Naive thymus-derived CD4-positive, alpha-beta T cell (primary cell): ENCODE results near the gene NIM1K. TPM values are rescaled to one million over a fixed set of nuclear protein-coding genes. Genes with fewer than 3 reads are reported as not detected.
"Not testable (repeated sequence)": the region's sequence is repeated elsewhere in the genome, so short reads cannot be mapped to it uniquely, and the experiment has no call there.

Experiments used
- ATAC-seq: fragments of 150-1000 bp; cut with Tn5 transposase; 2 replicates; pipeline ENCODE4 v1.10.0; 2021; ENCODE audit warnings: mild to moderate bottlenecking, moderate library complexity
- CTCF ChIA-PET: fragments of 350-600 bp; sonication (Branson Sonifier 250); formaldehyde crosslinking; loops from one replicate; lab custom pipeline; 2021; ENCODE audit warnings: antibody characterized with exemption; lab: Charles Lee
- POLR2A ChIA-PET: fragments of 350-600 bp; sonication (Branson Sonifier 250); formaldehyde crosslinking; loops from one replicate; lab custom pipeline; 2021; ENCODE audit warnings: antibody characterized with exemption, inconsistent platforms; lab: Charles Lee
- DNase-seq, 9 donors: peaks; one replicate each; pipeline versions ENCODE4 v3.0.0 to v3.0.0-alpha.2; 2020 to 2022; ENCODE audit warnings: mixed read lengths in 1 of 9
- H3K27ac ChIP-seq: one replicate; pipeline ENCODE4 v1.7.0; 2013; ENCODE audit warnings: mild to moderate bottlenecking, low read depth, low read length, moderate library complexity
- H3K27me3 ChIP-seq, 2 donors: one replicate each; pipeline ENCODE4 v1.7.0; 2013; ENCODE audit warnings: low read length in 2 of 2, mild to moderate bottlenecking in 2 of 2, moderate library complexity in 2 of 2; ENCODE audit not compliant: control insufficient read depth in 2 of 2, insufficient read depth in 2 of 2
- H3K36me3 ChIP-seq, 3 experiments: 1 replicate in 2 of 3; 2 replicates in 1 of 3; pipeline ENCODE4 v1.7.0; 2013; ENCODE audit warnings: low read length in 3 of 3, mild to moderate bottlenecking in 3 of 3, moderate library complexity in 1 of 3; ENCODE audit not compliant: insufficient read depth in 3 of 3, control insufficient read depth in 2 of 3
- H3K4me1 ChIP-seq, 2 donors: one replicate each; pipeline ENCODE4 v1.7.0; 2013; ENCODE audit warnings: low read length in 2 of 2, mild to moderate bottlenecking in 2 of 2, moderate library complexity in 1 of 2; ENCODE audit not compliant: control insufficient read depth in 2 of 2, insufficient read depth in 2 of 2
- H3K4me3 ChIP-seq: 2 replicates; pipeline ENCODE4 v1.7.0; 2013; ENCODE audit warnings: mild to moderate bottlenecking, low read length
- H3K9me3 ChIP-seq, 3 experiments: 1 replicate in 2 of 3; 2 replicates in 1 of 3; pipeline ENCODE4 v1.7.0; 2013; ENCODE audit warnings: low read length in 3 of 3; ENCODE audit not compliant: control insufficient read depth in 2 of 3
- H3K27ac Mint-ChIP-seq, 9 donors: one replicate each; pipeline ENCODE4 v1.8.0; 2020 to 2022; ENCODE audit warnings: mixed read lengths in 9 of 9, mild to moderate bottlenecking in 8 of 9, moderate library complexity in 5 of 9, inconsistent platforms in 2 of 9
- H3K27me3 Mint-ChIP-seq, 5 donors: one replicate each; pipeline ENCODE4 v1.8.0; 2021 to 2022; ENCODE audit warnings: mixed read lengths in 5 of 5, mild to moderate bottlenecking in 1 of 5
- H3K36me3 Mint-ChIP-seq, 5 donors: one replicate each; pipeline ENCODE4 v1.8.0; 2020 to 2022; ENCODE audit warnings: mixed read lengths in 5 of 5, mild to moderate bottlenecking in 3 of 5, inconsistent platforms in 1 of 5
- H3K4me1 Mint-ChIP-seq, 7 donors: one replicate each; pipeline ENCODE4 v1.8.0; 2020 to 2022; ENCODE audit warnings: mixed read lengths in 7 of 7, mild to moderate bottlenecking in 3 of 7, inconsistent platforms in 1 of 7
- H3K4me3 Mint-ChIP-seq, 10 donors: one replicate each; pipeline ENCODE4 v1.8.0; 2020 to 2022; ENCODE audit warnings: mild to moderate bottlenecking in 10 of 10, mixed read lengths in 10 of 10, moderate library complexity in 6 of 10, inconsistent platforms in 2 of 10
- H3K9me3 Mint-ChIP-seq, 11 donors: one replicate each; pipeline ENCODE4 v1.8.0; 2020 to 2022; ENCODE audit warnings: mixed read lengths in 11 of 11, mild to moderate bottlenecking in 4 of 11, inconsistent platforms in 1 of 11, moderate library complexity in 1 of 11
- intact Hi-C, 2 donors: fragments of 100-400 bp; cut with micrococcal nuclease; formaldehyde crosslinking; loops; one replicate each; pipeline ENCODE4 v1.15.1; 2023
- polyA plus RNA-seq, 2 donors: library from polyadenylated mRNA; unstranded; fragments of 300-500 nt; fragmentation: Illumina TruSeq; gene quantifications; one replicate each; pipeline ENCODE4 v1.2.3, GENCODE V29; 2021
- total RNA-seq, 6 experiments: library from RNA in 5 of 6; stranded (reverse) in 5 of 6; gene quantifications; 1 replicate in 5 of 6; 2 replicates in 1 of 6; pipeline ENCODE4 v1.2.3 and lab custom pipeline; 2021 to 2026

NIM1K gene
- total and polyA plus RNA-seq, 7 experiments from 2014 or later: 0.18 to 0.97 (median 0.49) TPM

- ATAC-seq, H3K4me1 ChIP-seq, H3K27ac Mint-ChIP-seq, H3K36me3 ChIP-seq, H3K4me3 ChIP-seq, H3K36me3 Mint-ChIP-seq, H3K27me3 Mint-ChIP-seq, POLR2A ChIA-PET, H3K9me3 ChIP-seq, H3K4me3 Mint-ChIP-seq, CTCF ChIA-PET, intact Hi-C loops, H3K27ac ChIP-seq, DNase-seq, H3K27me3 ChIP-seq, H3K4me1 Mint-ChIP-seq: not testable (repeated sequence)
- H3K9me3 Mint-ChIP-seq: peaks cover 0 to 13% (median 0%) of the 10 kb centered on the region in 11 donors
These were observed 131.5 kb downstream of the NIM1K start for GRCh38 chr5:43323488-43323887.

DNA sequence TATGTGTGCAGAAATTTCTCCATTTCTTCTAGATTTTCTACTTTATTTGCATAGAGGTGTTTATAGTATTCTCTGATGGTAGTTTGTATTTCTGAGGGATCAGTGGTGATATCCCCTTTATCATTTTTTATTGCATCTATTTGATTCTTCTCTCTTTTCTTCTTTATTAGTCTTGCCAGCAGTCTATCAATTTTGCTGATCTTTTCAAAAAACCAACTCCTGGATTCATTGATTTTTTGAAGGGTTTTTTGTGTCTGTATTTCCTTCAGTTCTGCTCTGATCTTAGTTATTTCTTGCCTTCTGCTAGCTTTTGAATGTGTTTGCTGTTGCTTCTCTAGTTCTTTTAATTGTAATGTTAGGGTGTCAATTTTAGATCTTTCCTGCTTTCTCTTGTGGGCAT is 133.6 kb downstream of the NIM1K start:
- H3K4me1 ChIP-seq, H3K27ac Mint-ChIP-seq, POLR2A ChIA-PET, H3K36me3 Mint-ChIP-seq, DNase-seq, H3K27ac ChIP-seq, H3K4me3 Mint-ChIP-seq, intact Hi-C loops, H3K4me1 Mint-ChIP-seq, ATAC-seq, H3K4me3 ChIP-seq, H3K27me3 ChIP-seq, CTCF ChIA-PET, H3K27me3 Mint-ChIP-seq, H3K36me3 ChIP-seq, H3K9me3 ChIP-seq: not testable (repeated sequence)
- H3K9me3 Mint-ChIP-seq: peaks cover 0 to 12% (median 0%) of the 10 kb centered on the region in 11 donors

Other genes starting within 250 kb of the NIM1K start
- 10 to 100 TPM; 13.2 to 61.4 (median 42.0) TPM for gene ANXA2R, start 151.9 kb upstream of the NIM1K start, total RNA-seq
- gene ANXA2R, start 151.9 kb upstream of the NIM1K start, polyA plus RNA-seq: 10 to 100 TPM; 55.7 to 70.2 TPM
- gene ZNF131, start 71.3 kb upstream of the NIM1K start, total RNA-seq: 10 to 100 TPM; 47.2 to 83.4 (median 67.8) TPM
- gene ZNF131, start 71.3 kb upstream of the NIM1K start, polyA plus RNA-seq: 10 to 100 TPM; 65.3 to 83.2 TPM
- 10 to 100 TPM; 32.2 to 77.5 (median 48.2) TPM for gene HMGCS1, start 121.2 kb downstream of the NIM1K start, total RNA-seq
- gene HMGCS1, start 121.2 kb downstream of the NIM1K start, polyA plus RNA-seq: 1 to 10 TPM; 8.9 to 9.0 TPM
- 10 to 100 TPM; 13.9 to 23.2 (median 17.3) TPM for gene CCL28, start 220.2 kb downstream of the NIM1K start, total RNA-seq
- gene CCL28, start 220.2 kb downstream of the NIM1K start, polyA plus RNA-seq: 10 to 100 TPM in 1 of 2 donors, 1 to 10 TPM in 1; 9.8 to 19.0 TPM